ENCODE measurements around the gene KCNG2. TPM values are rescaled to one million over a fixed set of nuclear protein-coding genes. Genes with fewer than 3 reads are reported as not detected.

The KCNG2 gene
- total RNA-seq, 1 experiment from 2014 or later: not detected

DNA sequence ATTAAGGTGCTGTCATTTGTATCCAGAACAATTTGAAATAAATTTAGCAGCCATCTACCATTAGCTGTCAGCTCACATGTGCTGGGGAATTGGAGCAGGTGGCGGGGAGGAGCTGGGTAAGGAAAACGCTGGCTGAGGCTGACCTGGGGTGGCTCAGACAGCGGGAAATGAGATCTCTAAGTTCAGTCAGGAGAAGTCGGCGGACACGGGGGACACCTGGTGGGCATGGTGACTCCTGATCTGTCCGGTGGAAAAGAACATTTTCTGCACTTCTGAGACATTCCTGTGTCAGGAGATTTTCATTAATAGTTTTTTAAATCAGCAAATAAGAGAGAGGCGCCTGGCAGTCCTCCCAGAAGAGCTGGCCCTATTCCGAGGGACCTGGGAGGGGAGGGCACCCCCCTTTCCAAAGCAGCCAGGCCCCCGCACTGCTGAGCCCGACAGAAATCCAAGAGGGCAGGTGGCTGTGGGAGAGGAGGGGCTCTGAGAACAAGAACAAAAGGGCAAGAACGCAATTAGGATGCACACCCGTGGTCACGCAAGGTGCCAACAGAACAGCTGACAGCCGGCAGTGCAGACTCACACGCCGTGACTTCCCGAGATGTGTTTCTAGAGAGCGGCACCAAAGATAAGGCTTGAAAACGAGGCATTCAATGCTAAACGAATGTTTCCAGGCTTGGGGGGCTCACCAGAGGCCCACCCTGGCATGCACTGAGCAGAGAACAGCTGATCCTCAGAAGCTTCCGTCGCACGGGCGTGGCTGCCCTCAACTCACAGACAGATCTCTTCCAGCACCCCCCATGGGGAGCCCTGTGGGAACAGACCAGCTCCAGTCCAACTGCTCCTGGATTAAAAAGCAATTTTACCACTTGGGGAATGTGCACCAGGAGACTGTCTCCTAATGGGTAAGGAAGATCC, 127.3 kb downstream of the KCNG2 start (continued):
- TF ChIP-seq, protein P1, sequence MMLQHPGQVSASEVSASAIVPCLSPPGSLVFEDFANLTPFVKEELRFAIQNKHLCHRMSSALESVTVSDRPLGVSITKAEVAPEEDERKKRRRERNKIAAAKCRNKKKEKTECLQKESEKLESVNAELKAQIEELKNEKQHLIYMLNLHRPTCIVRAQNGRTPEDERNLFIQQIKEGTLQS (IDR thresholded peaks at IDR 0.05): no peak

DNA sequence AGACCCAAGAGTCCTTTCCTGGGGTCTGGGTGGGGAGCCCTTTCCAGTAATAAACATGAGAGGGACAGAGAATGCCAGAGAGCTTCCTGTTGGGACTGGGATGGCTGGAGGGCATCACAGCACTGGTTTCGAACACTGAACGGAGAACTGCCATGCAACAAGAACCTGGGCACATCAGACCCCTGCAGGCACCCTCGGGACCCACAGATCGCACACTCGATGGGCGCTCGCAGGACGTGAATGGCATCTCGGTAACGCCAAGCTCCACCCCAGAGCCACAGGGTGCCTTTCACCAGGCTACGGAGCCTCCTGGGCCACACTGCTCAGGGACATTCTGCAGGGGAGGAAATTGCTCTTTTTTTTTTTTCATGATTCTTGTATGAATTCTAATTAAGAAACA, 128.6 kb downstream of the KCNG2 start:
- Histone ChIP-seq H2AFZ (ENCODE audit: low read depth, low read length, poor library complexity, severe bottlenecking) (no peak overlapping the region), H3K9me2 (ENCODE audit: insufficient read depth) (no peaks in the 10 kb centered on the region), H4K20me1 (ENCODE audit: insufficient read depth) (no peaks in the 10 kb centered on the region), H3K9me3 (ENCODE audit: control insufficient read depth in 1 of 2, insufficient read depth in 1 of 2, low read depth in 1 of 2, low read length in 2 of 2) (peaks cover 12 to 24% of the 10 kb centered on the region in 2 experiments; a peak in 3 of 4 replicates), H3K9ac (ENCODE audit: low read length) (no peak overlapping the region), H3K36me3 (ENCODE audit: control insufficient read depth in 1 of 2, insufficient read depth in 2 of 2, low read length in 2 of 2) (peaks cover 0 to 17% of the 10 kb centered on the region in 2 experiments), H3K4me2 (ENCODE audit: low read length) (no peak overlapping the region), H3K4me3 (replicated peaks in 1 of 2; ENCODE audit: low read depth in 1 of 2, low read length in 2 of 2) (no peak overlapping the region), H3K4me1 (ENCODE audit: control insufficient read depth in 1 of 2, insufficient read depth in 2 of 2, low read length in 2 of 2) (no peaks in the 10 kb centered on the region), H3K27ac (ENCODE audit: low read depth, low read length) (no peak overlapping the region), H3K79me2 (ENCODE audit: insufficient read depth, low read length) (peaks cover 75% of the 10 kb centered on the region), H3K27me3 (ENCODE audit: insufficient read depth, low read length) (no peaks in the 10 kb centered on the region)
- intact Hi-C loops (cut with micrococcal nuclease): no loop called here
- ChIA-PET POLR2A (no interaction called here), CTCF (no interaction called here), RAD21 (ENCODE audit: low non-redundant PET in 1 of 2, low total read pairs in 2 of 2, uncharacterized antibody in 2 of 2, unreplicated experiment in 2 of 2) (no interaction called here)
- no TSS peak for BruUV-seq (replicated peaks)
- TF ChIP-seq POLR2A (IDR thresholded peaks at IDR 0.05; ENCODE audit: borderline replicate concordance, extremely low read depth, insufficient read depth, insufficient read length): no peak
- no peak for TF ChIP-seq ZFX (IDR thresholded peaks at IDR 0.05)
- TF ChIP-seq EGR1 (IDR thresholded peaks at IDR 0.05; ENCODE audit: low read depth): no peak
- no peak for TF ChIP-seq CBX3 (IDR thresholded peaks at IDR 0.05; ENCODE audit: low read depth)
- TF ChIP-seq CEBPB (IDR thresholded peaks at IDR 0.05; ENCODE audit: low read depth): no peak
- TF ChIP-seq, protein P2, sequence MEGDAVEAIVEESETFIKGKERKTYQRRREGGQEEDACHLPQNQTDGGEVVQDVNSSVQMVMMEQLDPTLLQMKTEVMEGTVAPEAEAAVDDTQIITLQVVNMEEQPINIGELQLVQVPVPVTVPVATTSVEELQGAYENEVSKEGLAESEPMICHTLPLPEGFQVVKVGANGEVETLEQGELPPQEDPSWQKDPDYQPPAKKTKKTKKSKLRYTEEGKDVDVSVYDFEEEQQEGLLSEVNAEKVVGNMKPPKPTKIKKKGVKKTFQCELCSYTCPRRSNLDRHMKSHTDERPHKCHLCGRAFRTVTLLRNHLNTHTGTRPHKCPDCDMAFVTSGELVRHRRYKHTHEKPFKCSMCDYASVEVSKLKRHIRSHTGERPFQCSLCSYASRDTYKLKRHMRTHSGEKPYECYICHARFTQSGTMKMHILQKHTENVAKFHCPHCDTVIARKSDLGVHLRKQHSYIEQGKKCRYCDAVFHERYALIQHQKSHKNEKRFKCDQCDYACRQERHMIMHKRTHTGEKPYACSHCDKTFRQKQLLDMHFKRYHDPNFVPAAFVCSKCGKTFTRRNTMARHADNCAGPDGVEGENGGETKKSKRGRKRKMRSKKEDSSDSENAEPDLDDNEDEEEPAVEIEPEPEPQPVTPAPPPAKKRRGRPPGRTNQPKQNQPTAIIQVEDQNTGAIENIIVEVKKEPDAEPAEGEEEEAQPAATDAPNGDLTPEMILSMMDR (IDR thresholded peaks at IDR 0.05 in 2 of 3, conservative IDR thresholded peaks at IDR 0.05 in 1 of 3; ENCODE audit: borderline replicate concordance in 1 of 3, insufficient read depth in 1 of 3, low read depth in 2 of 3, low read length in 2 of 3): no peak
- TF ChIP-seq SP1 (IDR thresholded peaks at IDR 0.05; ENCODE audit: low read depth): no peak
- no peak for TF ChIP-seq FOSL1 (IDR thresholded peaks at IDR 0.05; ENCODE audit: low read depth)
- TF ChIP-seq, protein P3, sequence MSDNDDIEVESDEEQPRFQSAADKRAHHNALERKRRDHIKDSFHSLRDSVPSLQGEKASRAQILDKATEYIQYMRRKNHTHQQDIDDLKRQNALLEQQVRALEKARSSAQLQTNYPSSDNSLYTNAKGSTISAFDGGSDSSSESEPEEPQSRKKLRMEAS (IDR thresholded peaks at IDR 0.05): no peak
- TF ChIP-seq SRF (IDR thresholded peaks at IDR 0.05; ENCODE audit: low read depth): no peak
- TF ChIP-seq, protein P1 (IDR thresholded peaks at IDR 0.05): no peak
- TF ChIP-seq ZNF274 (IDR thresholded peaks at IDR 0.05; ENCODE audit: low read depth, low read length): no peak
- TF ChIP-seq RAD21 (IDR thresholded peaks at IDR 0.05; ENCODE audit: low read depth): no peak
- no peak for TF ChIP-seq EZH2 (IDR thresholded peaks at IDR 0.05)
- TF ChIP-seq, protein P4, sequence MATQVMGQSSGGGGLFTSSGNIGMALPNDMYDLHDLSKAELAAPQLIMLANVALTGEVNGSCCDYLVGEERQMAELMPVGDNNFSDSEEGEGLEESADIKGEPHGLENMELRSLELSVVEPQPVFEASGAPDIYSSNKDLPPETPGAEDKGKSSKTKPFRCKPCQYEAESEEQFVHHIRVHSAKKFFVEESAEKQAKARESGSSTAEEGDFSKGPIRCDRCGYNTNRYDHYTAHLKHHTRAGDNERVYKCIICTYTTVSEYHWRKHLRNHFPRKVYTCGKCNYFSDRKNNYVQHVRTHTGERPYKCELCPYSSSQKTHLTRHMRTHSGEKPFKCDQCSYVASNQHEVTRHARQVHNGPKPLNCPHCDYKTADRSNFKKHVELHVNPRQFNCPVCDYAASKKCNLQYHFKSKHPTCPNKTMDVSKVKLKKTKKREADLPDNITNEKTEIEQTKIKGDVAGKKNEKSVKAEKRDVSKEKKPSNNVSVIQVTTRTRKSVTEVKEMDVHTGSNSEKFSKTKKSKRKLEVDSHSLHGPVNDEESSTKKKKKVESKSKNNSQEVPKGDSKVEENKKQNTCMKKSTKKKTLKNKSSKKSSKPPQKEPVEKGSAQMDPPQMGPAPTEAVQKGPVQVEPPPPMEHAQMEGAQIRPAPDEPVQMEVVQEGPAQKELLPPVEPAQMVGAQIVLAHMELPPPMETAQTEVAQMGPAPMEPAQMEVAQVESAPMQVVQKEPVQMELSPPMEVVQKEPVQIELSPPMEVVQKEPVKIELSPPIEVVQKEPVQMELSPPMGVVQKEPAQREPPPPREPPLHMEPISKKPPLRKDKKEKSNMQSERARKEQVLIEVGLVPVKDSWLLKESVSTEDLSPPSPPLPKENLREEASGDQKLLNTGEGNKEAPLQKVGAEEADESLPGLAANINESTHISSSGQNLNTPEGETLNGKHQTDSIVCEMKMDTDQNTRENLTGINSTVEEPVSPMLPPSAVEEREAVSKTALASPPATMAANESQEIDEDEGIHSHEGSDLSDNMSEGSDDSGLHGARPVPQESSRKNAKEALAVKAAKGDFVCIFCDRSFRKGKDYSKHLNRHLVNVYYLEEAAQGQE (IDR thresholded peaks at IDR 0.05; ENCODE audit: low read depth): no peak
- no peak for TF ChIP-seq ELF1 (IDR thresholded peaks at IDR 0.05; ENCODE audit: borderline replicate concordance, low read depth)
- TF ChIP-seq SIN3A (IDR thresholded peaks at IDR 0.05; ENCODE audit: low read depth): no peak
- TF ChIP-seq EZH2phosphoT487 (IDR thresholded peaks at IDR 0.05; ENCODE audit: borderline replicate concordance): no peak
- DNase-seq (ENCODE audit: low read depth, low spot score) (no peak), ATAC-seq (no peak)

Measured in HCT116 (cell line).